Activated CD4-positive, alpha-beta T cell treated with anti-CD3 and anti-CD28 coated beads, Interleukin-2, amount 50 U/mL, for 4 hours (primary cell): ENCODE results near the gene MYBPC2.

Experiments
- DNase-seq, 2 experiments: peaks; one replicate each; pipeline ENCODE4 v3.0.0-alpha.2; 2020

Gene MYBPC2

DNA sequence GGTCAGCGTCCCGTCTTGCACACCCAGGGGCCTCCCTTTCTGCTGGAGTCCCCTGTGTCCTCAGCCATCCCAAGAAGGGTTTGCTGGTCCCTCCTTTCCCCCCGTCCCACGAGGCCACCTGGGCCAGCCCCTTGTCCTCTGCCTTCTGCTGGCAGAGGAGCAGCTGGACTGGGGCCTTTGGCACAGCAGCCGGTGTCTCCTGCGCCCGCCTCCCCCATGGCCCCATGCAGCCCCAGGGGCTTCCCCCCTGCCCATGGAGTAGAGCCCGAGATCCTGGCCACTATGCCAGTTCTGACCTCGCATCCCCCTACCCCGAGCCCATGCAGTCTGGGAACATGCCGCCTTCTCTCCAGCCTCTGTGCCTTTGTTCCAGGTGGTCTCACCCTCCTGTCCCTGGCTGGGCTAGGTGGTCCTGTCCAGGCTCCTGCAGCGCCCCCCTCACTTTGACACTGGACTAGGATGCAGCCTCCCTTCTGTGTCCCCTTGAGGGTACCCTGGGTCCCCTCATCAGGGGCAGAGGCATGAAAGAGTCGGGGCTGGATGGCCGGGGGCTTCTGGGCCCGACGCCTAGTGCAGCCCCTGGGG is 49.7 kb downstream of the MYBPC2 start:
- DNase-seq = no peak

DNA sequence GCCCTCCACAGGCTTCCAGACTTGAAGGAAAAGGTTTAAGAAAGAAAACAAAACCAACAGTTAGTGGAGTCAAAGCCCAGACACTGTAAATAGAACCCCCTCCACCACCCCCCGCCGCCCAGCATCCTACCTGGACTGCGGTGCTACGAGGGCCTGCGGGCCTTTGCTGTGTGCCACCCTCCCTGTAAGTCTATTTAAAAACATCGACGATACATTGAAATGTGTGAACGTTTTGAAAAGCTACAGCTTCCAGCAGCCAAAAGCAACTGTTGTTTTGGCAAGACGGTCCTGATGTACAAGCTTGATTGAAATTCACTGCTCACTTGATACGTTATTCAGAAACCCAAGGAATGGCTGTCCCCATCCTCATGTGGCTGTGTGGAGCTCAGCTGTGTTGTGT is 50.2 kb downstream of the MYBPC2 start:
- DNase-seq = no peak

DNA sequence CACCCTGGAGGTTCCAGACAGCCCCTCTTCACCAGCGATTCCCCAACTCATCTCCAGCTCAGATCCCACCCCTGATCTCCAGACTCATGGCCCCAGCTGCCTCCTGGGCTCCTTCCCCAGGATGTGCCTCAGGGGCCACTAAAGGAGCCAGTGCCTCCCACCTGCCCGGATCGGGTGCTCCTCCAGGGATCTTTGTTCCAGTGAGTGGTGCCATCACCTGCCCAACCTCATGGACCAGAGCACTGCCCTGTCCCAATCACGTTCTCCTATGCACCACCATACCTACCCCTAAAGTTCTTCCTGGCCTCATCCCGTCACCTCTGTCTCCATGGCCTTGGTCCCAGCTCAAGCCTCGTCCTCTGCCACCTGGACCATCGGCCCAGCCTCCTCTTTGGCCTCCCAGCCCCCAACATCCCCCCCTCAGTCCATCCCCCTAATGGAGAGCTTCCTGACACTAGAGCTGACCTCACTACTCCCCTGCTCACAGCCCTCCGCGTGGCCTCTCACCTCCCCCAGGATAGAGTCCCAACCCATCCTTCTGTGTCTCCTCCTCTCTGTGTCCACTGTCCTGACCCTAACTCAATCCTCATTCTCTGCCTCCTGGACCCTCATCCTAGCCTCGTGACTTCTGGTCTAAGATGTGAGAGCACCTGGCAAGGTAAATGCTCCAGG is 52.7 kb downstream of the MYBPC2 start:
- no peak for DNase-seq

DNA sequence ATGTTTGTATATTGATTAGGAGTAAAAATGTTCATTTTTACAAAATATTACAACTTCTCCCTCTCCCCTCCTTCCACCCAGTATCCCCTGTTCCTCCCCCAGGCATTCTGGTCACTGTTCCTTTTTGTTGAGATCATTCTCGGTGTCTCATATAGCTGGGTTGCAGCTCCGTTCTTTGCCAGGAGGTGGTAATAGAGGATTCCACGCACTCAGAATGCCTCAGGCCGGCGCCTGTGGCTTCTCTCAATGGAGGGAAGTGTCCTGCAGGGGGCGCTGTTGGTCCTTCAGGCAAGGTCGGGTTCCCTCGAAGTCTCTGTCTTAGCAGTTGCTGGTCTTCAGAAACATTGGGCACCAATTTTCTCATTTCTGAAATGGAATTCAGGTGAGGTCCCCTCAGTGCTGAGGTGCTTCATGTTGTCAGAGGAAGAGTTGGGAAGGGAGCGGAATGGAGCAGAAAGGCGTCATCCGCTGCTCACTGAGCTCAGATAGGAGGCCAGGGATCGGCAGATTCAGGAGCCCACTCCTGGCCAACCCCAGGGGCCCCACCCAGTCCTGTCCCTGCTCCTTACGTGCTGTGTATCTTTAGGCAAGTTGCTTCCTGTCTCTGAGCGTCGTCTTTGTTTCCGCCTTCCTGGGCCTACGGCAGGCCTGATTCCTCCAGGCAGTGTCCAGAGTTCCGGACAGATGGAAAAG is 54.3 kb downstream of the MYBPC2 start:
- DNase-seq = peak; percentile 36 to 44

DNA sequence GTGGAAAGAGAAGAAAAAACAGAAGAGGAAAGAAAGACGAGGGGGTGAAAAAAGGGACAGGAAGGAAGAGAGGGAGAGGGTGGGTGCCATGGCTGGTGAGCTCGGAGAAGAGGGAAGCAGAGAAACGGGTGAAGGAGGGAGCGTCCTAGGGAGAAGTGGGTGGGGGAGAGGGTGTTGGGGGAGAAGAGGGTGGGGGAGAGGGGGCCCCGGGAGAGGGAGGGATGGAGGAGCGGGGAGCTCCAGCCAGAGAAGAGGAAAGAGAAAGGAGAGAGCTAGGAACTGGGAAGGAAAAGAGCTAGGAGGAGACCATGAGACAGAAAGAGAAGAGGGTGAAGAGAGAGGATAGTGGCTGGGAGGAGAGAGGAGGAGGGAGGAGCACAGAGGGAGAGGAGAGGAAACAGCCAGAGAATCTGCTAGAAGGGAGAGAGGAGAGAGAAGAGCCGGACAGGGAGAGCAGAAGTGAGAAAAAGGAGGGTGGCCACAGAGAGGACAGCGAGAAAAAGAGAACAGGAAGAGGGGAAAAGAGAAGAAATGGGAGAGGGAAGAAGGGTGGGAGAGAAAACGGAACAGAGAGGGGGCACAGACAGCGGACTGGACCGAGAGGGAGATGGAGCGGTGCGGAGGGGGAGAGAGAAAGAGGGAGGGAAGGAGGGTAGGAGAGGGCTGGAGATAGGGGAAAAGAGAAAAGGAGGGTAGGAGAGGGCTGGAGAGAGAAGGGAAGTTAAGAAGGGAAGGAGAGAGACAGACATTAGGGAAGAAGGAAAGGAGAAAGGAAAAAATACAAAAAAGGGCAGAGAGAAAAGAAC is 55.9 kb downstream of the MYBPC2 start:
- no peak for DNase-seq

DNA sequence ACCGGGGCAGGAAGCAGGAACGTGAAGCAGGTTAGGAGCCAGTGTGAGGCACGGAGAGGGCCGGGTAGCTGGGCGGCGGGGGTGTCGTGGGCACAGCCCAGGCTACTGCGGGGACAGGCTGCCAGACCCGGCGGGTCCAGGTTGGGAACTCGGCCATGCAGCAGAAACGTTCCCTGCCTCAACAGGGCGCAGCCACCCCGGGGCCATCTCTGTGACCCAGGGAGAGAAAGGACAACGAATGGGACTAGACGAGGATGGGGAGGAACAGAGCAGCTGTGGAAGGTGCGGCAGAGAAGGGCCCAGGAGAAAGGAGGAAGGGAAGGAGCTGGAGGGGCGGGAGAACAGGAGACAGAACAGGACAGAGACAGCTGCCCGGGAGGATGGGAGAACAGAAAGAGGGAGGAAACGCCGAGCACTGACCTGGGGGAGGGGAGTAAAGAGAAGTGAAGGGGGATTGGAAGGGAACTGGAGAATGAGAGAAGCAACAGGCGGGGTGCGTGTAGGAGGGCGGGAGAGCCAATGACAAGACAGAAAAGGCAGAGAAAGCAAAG is 56.8 kb downstream of the MYBPC2 start:
- DNase-seq = no peak

DNA sequence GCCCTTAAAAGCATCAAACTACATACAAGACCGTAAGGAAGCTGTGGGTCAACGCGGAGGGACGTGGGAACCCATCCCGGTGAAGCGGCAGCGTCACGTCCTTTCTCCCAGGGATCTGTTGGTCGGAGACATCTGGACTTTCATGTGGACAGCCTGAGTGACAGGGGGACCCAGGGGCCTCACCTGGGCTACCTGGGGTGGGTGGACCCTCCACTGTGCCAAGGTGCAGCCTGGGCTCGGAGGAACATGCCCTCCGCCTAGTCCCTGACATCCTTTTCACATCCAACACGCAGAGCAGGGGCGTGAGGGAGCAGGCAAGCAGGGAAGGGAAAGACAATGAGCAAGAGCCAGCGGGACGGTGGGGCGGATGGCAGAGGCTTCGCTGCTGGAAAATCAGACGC is 57.7 kb downstream of the MYBPC2 start:
- no peak for DNase-seq

DNA sequence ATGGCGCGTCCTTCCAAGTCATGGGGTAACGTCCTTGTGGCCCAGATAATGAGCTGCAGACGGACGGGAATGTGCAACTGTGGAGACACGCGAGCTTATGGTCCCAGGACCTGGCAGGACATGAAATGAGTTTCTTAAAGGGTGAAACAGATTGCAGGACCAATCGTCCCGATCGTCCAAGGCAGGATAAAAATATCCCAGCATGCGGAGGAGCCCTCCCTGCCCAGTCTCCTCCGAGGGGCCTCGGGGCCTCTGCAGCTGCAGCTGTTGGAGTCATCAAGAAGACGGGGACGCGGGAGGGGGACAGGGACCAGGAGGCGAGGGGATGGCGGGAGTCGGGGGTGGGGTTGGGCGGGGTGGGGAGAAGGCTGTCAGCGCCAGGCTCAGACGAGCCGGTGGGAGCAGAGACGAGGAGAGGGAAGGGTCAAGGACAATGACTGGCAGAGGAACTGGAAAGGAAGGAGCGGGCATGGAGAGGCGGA is 58.3 kb downstream of the MYBPC2 start:
- no peak for DNase-seq

DNA sequence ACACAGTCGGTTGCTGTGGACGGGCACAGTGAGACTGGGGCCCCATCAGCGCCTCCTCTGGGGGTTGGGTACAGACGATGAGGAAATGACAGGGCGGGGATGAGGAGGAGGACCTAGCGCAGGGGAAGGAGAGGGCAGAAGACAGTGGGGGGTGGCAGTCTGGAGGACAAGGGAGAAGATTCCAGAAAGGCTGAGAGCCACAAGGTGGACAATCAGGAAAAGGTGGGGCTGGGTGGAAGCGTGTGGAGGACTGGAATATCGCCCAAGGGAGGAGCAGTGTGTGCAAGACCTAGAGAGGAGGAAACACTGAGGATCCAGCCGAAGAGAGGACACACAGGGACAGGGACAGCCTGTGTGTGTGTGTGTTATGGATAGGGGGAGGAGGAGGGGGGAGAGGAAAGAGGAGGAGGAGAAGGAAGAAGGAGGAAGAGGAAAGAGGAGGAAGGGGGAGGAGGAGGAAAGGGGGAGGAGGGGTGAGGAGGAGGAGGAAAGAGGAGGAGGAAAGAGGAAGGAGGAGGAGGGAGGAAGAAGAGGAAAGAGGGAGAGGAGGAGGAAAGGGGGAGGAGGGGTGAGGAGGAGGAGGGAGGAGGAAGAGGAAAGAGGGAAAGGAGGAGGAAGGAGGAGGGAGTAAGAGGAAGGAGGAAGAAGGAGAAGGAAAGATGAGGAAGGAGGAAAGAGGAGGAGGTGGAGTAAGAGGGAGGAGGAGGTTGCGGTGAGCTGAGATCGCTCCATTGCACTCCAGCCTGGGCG is 59.8 kb downstream of the MYBPC2 start:
- DNase-seq = peak; percentile 25 to 28

DNA sequence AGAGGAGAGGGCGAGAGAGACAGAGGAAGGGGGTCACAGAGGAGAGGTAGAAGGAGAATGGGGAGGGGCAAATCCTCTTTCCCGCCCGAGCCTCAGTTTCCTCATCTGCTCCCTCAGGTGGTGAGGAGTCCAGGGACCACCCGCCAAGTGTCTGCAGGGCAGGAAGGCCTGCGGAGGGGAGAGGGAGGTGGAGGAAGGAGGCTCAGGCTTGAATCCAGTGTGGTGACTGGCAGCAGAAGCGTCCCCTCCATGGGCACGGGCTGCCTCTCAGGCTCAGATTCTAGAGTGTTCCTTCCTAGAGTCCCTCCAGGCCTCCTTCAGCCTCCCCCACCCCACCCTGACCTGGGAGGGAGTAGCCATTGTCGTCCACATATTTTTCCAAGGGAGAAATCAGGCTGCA is 60.5 kb downstream of the MYBPC2 start:
- DNase-seq = no peak

DNA sequence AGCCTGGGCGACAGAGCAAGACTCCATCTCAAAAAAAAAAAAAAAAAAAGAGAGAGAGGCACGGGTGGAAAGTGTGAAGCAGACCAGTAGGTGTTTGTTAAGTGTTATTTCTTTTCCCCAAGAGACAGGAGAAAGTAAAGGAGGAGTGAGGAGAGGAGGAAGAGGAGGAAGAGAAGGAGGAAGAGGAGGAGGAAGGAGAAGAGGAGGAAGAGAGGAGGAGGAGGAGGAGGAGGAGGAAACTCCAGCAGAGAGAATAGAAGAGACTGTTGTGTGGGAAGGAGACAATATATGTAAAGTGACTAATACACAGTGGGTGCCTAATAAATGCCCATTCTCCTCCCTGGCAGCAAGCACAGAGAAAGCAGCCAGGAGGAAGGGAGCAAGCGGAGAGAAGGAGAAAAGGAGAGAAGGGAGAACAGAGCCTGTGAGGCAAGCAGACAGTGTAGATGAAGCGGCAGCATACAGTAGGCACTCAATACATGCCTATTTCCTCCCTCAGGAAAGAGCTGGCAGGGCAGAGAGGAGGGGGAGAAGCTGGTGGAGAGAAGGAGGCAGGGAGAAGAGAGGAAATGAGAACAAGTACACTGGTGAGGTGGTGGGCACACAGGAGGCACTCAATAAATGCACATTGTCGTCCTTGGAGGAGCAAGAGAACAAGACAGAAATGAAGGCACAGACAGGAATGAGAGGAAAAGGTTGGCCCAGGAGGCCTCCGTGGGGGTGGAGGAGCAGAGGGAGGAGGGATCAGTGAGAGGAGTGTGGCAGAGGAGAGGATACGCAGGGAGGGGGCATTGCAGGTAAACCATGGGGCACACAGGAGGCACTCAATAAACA is 61.7 kb downstream of the MYBPC2 start:
- no peak for DNase-seq

DNA sequence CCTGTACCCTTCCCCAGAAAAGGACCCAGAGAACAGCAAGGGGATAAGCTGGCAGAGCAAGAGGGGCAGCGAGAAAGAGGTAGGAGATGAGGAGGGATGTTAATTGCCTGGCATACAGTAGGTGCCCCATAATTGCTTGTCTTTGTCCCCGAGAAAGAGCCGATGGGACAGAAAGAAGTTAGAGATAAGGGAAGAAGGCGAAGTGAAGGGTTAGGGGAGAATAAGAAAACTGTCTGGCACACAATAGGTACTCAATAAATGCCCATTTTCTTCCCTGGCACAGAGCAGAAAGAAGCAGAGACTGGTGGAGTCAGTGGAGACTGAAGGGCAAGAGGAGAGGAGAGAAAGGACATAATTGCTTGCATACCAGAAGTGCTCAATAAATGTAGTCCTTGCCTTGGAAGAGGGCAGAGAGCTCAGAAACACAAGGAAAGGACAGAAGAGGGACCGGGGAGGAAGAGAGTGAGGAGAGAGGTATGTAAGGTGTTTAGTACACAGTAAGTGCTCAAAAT is 62.4 kb downstream of the MYBPC2 start:
- no peak for DNase-seq

DNA sequence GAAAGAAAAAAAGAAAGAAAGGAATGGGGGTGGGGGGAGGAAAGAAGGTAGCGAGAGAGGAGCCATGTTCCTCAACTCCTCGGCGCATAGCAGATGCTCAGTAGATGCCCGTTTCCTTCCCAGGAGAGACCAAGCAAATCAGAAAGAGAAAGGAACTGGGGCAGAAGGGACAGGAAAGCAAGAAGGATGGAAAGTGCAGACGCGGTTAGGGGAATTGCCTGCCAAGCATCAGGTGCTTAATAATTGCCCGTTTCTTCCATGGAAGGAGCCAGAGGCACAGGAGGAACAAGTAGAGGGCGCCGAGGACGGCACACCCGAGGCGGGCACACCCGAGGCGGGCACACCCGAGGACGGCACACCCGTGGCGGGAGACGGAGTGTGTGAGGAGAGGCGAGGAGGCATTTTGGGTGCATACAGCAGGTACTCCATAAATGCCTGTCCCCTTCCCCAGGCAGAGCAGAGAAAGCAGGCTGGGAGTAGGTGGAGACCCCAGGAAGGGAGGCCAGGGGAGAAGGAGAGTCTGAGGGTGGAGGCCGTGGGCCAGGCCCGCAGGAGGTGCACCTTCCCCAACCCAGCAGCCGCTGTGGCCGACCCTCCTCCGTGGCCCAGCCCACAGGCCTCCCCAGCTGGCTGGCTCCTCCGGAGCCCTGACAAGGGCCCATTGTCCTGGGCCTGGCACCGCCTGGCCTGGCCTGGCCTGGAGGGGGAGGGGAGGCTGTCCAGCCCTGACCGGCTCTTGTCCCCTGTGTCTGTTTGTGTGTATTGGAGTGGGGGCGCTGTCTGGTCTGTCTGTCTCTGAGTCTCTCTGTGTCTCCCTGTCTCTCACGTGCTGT is 63.7 kb downstream of the MYBPC2 start:
- no peak for DNase-seq

DNA sequence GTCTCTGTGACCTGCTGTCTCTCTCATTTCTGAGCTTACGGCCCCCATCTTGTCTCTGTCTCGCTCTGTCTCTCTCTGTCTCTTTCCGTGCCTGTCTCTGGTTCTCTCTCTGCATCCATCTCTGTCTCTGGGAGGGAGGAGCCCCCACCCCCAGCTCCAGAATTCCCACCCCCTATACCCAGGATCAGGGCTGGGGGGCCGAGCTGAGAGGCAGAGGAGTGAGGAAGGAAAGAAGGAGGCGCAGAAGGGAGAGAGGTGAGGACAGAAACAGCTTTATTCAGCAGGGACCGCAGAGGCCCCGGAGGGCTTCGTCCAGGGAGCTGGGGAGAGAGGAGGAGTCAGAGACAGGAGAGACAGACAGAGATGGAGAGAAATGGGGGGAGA is 64.3 kb downstream of the MYBPC2 start:
- DNase-seq = no peak

DNA sequence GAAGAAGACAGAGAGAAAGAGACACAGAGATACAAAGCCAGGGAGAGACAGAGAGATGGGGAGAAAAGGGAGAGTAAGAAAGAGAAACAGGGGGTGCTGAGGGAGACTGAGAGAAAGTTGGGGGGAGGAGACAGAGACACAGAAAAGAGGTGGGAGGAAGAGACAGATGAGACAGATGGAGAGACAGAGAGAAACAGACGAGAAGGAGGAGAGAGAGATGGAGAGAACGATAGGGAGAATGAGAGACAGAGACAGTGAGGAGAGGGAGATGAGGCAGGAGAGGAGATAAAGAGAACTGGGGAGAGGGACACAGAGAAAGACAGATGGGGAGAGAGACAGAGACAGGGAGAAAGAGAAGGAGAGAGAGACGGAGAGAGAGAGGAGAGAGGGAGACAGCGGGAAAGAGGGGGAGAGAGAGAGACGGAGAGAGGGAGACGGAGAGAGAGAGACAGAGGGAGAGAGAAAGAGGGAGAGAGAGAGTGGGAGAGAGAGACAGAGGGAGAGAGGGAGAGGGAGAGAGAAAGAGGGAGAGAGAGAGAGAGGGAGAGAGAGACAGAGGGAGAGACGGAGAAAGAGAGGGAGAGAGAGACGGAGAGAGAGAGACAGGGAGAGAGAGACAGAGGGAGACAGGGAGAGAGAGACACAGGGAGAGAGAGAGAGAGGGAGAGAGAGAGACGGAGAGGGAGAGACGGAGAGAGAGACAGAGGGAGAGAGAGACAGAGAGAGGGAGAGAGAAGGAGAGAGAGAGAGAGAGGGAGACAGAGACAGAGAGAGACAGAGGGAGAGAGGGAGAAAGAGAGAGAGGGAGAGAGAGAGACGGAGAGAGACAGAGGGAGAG is 65.7 kb downstream of the MYBPC2 start:
- DNase-seq = no peak

DNA sequence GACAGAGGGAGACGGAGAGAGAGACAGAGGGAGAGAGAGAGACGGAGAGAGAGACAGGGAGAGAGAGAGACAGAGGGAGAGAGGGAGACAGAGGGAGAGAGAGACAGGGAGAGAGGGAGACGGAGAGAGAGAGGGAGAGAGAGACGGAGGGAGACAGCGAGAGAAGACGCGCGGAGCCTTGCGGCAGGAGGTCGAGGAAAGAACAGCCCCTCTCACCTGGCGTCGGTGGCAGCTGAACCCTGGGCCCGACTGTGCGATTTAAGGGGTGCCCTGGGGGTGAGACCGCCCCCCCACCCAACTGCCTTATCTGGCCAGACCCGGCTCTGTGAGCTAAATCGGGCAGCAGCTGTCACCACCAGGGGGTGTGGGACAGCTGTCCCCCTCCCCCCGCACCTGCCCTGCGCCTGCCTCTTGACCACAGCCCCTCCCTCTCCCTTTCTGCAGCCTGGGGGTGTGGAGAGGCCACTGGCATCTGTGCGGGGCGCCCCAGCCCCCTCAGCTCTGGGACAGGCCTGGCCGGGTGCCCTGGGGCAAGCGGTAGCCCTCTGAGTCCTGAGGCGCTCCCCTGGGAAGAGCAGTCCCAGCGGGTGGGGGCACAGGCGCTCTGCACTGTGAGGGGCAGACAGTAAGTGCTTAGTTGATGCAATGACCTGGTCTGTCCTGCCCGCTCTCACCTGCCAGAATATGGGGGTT is 67.5 kb downstream of the MYBPC2 start:
- no peak for DNase-seq

DNA sequence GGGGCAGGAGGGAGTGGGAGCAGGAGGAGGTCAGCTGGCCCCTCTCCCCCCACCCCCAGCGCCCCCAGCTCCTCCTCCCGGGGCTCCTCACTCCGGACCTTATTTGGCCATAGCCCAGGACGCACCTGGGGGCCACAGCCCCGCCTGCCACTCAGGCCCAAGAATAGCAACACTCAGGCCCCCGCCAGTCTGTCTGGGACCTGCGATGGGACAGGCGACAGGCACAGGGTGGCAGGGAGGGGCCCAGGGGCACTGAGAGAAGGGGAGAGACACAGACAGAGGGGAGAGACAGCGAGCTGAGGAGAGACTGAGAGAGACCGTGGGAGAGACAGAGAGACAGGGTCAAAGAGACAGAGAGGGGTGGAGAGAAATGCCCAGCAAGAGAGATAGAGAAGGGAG is 68.1 kb downstream of the MYBPC2 start:
- no peak for DNase-seq

DNA sequence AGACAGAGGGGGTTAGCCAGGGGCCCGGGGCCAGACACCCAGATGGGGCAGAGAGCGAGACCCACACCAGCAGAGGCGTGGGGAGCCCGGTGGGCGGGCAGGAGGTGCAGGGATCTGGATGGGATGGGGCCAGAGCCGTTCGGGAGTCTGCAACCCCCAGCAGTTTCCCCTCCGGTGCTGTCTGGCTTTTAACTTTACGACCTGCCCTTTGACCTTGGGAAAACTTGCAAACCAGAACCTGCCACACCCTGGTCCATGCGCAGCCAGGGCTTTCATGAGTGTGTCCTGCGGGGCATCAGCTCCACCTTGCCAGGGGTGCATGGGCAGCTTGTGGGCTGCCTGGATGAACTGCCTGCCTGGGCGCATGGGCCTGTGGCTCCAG is 68.5 kb downstream of the MYBPC2 start:
- DNase-seq = no peak
